Neural cell (in vitro differentiated cells): ENCODE measurements around the gene TMEM185B. TPM values are rescaled to one million over a fixed set of nuclear protein-coding genes. Genes with fewer than 3 reads are reported as not detected.

ENCODE experiments used
- H2AFZ ChIP-seq: fragments of 200-600, 300-800 bp; sonication (generic), shearing (Covaris generic); 2 replicates; pipeline ENCODE4 v1.6.0; 2014; ENCODE audit warnings: low read depth, mild to moderate bottlenecking, antibody characterized with exemption, low read length, moderate library complexity
- H3F3A ChIP-seq: fragments of 200-600 bp; shearing (Covaris generic); 2 replicates; pipeline ENCODE4 v1.6.1; 2016; ENCODE audit warnings: mild to moderate bottlenecking, moderate library complexity, mixed read lengths, antibody characterized with exemption, low read length; ENCODE audit not compliant: insufficient read depth, poor library complexity, severe bottlenecking
- H3K27ac ChIP-seq: fragments of 200-600, 300-800 bp; sonication (generic), shearing (Covaris generic); 2 replicates; pipeline ENCODE4 v1.5.1; 2014; ENCODE audit warnings: mild to moderate bottlenecking, low read length, moderate library complexity
- H3K27me3 ChIP-seq: fragments of 300-800, 200-600 bp; sonication (generic), shearing (Covaris generic); 2 replicates; pipeline ENCODE4 v1.6.0; 2014; ENCODE audit warnings: mild to moderate bottlenecking, low read depth, low read length, moderate library complexity; ENCODE audit not compliant: insufficient read depth
- H3K36me3 ChIP-seq: fragments of 300-800, 200-600 bp; sonication (generic), shearing (Covaris generic); 2 replicates; pipeline ENCODE4 v1.5.1; 2014; ENCODE audit warnings: mild to moderate bottlenecking, antibody characterized with exemption, low read length, moderate library complexity; ENCODE audit not compliant: insufficient read depth
- H3K4me2 ChIP-seq: fragments of 300-800, 200-600 bp; sonication (generic), shearing (Covaris generic); 2 replicates; pipeline ENCODE4 v1.6.0; 2014; ENCODE audit warnings: mild to moderate bottlenecking, low read length
- H3K4me3 ChIP-seq: fragments of 300-800, 200-600 bp; sonication (generic), shearing (Covaris generic); 2 replicates; pipeline ENCODE4 v1.5.1; 2014; ENCODE audit warnings: mild to moderate bottlenecking, low read length, moderate library complexity
- H3K79me2 ChIP-seq: fragments of 200-600 bp; shearing (Covaris generic); replicated peaks from 2 replicates; pipeline ENCODE4 v1.6.0; 2014; ENCODE audit warnings: mild to moderate bottlenecking, low read length, moderate library complexity; ENCODE audit not compliant: insufficient read depth
- H3K9ac ChIP-seq: fragments of 300-800, 200-600 bp; sonication (generic), shearing (Covaris generic); 2 replicates; pipeline ENCODE4 v1.6.1; 2016; ENCODE audit warnings: mild to moderate bottlenecking, low read length, mixed read lengths
- H3K9me2 ChIP-seq: fragments of 200-600 bp; shearing (Covaris generic); 2 replicates; pipeline ENCODE4 v1.6.1; 2016; ENCODE audit warnings: mild to moderate bottlenecking, low read length, mixed read lengths; ENCODE audit not compliant: insufficient read depth
- H3K9me3 ChIP-seq: fragments of 200-600, 300-800 bp; sonication (generic), shearing (Covaris generic); 2 replicates; pipeline ENCODE4 v1.6.1; 2016; ENCODE audit warnings: mild to moderate bottlenecking, mixed run types, low read length, moderate library complexity, mixed read lengths
- H4K20me1 ChIP-seq: fragments of 200-600 bp; shearing (Covaris generic); 2 replicates; pipeline ENCODE4 v1.6.1; 2016; ENCODE audit warnings: mild to moderate bottlenecking, mixed run types; ENCODE audit not compliant: insufficient read depth
- EP300 ChIP-seq: fragments of 450-650 bp; conservative IDR thresholded peaks from 2 replicates; pipeline ENCODE4 v1.6.1; 2014; ENCODE audit warnings: antibody characterized with exemption, mild to moderate bottlenecking, moderate library complexity; ENCODE audit not compliant: poor library complexity, severe bottlenecking
- EZH2 ChIP-seq: fragments of 200-600, 300-800 bp; shearing (Covaris generic), sonication (generic); IDR thresholded peaks from 2 replicates; pipeline ENCODE4 v1.6.1; 2014; ENCODE audit warnings: antibody characterized with exemption, low read length, borderline replicate concordance, mild to moderate bottlenecking; ENCODE audit not compliant: insufficient read depth, poor library complexity, severe bottlenecking
- MXI1 ChIP-seq: fragments of 450-650 bp; conservative IDR thresholded peaks from 2 replicates; pipeline ENCODE4 v1.6.1; 2014; ENCODE audit warnings: antibody characterized with exemption, mild to moderate bottlenecking; ENCODE audit not compliant: poor library complexity, severe bottlenecking
- POLR2AphosphoS5 ChIP-seq: IDR thresholded peaks from 2 replicates; pipeline ENCODE4 v1.6.1; 2012
- RAD21 ChIP-seq: fragments of 450-650 bp; conservative IDR thresholded peaks from 2 replicates; pipeline ENCODE4 v1.6.1; 2014; ENCODE audit warnings: antibody characterized with exemption, mild to moderate bottlenecking, moderate library complexity
- SMC3 ChIP-seq: fragments of 450-650 bp; conservative IDR thresholded peaks from 2 replicates; pipeline ENCODE4 v1.6.1; 2014; ENCODE audit warnings: antibody characterized with exemption, mild to moderate bottlenecking, moderate library complexity; ENCODE audit not compliant: poor library complexity
- TAF1 ChIP-seq: IDR thresholded peaks from 2 replicates; pipeline ENCODE4 v1.6.1; 2012; ENCODE audit warnings: low read depth
- polyA plus RNA-seq: library from polyadenylated mRNA; depleted of rRNA; stranded (reverse); fragments of >200 nt; gene quantifications from 2 replicates; pipeline ENCODE4 v1.2.3, GENCODE V29; 2014
- TF ChIP-seq, protein P1 (sequence below): fragments of 450-650 bp; IDR thresholded peaks from 2 replicates; pipeline ENCODE4 v1.5.1; 2014; ENCODE audit warnings: antibody characterized with exemption, mild to moderate bottlenecking, moderate library complexity; ENCODE audit not compliant: poor library complexity, severe bottlenecking
- TF ChIP-seq, protein P2 (sequence below): IDR thresholded peaks from 2 replicates; pipeline ENCODE4 v1.6.1; 2012; ENCODE audit warnings: borderline replicate concordance

The TMEM185B gene
- polyA plus RNA-seq, 1 donor from 2014 or later = 4.4 TPM

DNA sequence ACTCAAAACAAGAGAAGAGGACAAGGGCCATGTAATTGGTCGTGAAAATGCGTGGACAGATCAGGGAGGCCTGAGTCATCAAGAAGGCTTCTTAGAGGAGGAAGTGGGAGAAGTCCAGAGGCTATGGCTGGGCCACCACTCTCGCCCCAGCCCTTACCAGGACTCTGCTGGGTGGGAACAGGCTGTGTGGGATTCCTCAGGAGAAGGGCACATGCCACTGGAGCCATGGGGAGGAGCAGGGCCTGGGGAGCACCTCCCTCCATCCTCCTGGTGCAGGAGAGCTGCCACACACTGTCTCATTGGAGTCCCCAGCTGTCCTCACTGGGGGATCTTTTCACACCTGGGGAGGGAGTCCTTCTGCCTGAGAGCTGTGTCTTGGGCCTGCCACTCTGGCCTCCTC lies 20.0 kb upstream of the TMEM185B start:
- Histone ChIP-seq H3K36me3 (no peaks in the 10 kb centered on the region), H3K27me3 (no peaks in the 10 kb centered on the region), H3F3A (no peaks in the 10 kb centered on the region), H2AFZ (no peak overlapping the region), H3K4me2 (no peak overlapping the region), H3K9ac (no peak overlapping the region), H3K9me2 (no peaks in the 10 kb centered on the region), H3K4me3 (no peak overlapping the region), H3K9me3 (no peaks in the 10 kb centered on the region), H3K27ac (no peak overlapping the region), H4K20me1 (no peaks in the 10 kb centered on the region), H3K79me2 (no peaks in the 10 kb centered on the region)
- TF ChIP-seq, protein P1, sequence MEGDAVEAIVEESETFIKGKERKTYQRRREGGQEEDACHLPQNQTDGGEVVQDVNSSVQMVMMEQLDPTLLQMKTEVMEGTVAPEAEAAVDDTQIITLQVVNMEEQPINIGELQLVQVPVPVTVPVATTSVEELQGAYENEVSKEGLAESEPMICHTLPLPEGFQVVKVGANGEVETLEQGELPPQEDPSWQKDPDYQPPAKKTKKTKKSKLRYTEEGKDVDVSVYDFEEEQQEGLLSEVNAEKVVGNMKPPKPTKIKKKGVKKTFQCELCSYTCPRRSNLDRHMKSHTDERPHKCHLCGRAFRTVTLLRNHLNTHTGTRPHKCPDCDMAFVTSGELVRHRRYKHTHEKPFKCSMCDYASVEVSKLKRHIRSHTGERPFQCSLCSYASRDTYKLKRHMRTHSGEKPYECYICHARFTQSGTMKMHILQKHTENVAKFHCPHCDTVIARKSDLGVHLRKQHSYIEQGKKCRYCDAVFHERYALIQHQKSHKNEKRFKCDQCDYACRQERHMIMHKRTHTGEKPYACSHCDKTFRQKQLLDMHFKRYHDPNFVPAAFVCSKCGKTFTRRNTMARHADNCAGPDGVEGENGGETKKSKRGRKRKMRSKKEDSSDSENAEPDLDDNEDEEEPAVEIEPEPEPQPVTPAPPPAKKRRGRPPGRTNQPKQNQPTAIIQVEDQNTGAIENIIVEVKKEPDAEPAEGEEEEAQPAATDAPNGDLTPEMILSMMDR = no peak
- TF ChIP-seq SMC3 = no peak
- no peak for TF ChIP-seq EP300
- no peak for TF ChIP-seq EZH2
- TF ChIP-seq MXI1 = no peak
- TF ChIP-seq RAD21 = no peak
- TF ChIP-seq TAF1 = no peak
- TF ChIP-seq POLR2AphosphoS5 = no peak
- TF ChIP-seq, protein P2, sequence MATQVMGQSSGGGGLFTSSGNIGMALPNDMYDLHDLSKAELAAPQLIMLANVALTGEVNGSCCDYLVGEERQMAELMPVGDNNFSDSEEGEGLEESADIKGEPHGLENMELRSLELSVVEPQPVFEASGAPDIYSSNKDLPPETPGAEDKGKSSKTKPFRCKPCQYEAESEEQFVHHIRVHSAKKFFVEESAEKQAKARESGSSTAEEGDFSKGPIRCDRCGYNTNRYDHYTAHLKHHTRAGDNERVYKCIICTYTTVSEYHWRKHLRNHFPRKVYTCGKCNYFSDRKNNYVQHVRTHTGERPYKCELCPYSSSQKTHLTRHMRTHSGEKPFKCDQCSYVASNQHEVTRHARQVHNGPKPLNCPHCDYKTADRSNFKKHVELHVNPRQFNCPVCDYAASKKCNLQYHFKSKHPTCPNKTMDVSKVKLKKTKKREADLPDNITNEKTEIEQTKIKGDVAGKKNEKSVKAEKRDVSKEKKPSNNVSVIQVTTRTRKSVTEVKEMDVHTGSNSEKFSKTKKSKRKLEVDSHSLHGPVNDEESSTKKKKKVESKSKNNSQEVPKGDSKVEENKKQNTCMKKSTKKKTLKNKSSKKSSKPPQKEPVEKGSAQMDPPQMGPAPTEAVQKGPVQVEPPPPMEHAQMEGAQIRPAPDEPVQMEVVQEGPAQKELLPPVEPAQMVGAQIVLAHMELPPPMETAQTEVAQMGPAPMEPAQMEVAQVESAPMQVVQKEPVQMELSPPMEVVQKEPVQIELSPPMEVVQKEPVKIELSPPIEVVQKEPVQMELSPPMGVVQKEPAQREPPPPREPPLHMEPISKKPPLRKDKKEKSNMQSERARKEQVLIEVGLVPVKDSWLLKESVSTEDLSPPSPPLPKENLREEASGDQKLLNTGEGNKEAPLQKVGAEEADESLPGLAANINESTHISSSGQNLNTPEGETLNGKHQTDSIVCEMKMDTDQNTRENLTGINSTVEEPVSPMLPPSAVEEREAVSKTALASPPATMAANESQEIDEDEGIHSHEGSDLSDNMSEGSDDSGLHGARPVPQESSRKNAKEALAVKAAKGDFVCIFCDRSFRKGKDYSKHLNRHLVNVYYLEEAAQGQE = no peak

DNA sequence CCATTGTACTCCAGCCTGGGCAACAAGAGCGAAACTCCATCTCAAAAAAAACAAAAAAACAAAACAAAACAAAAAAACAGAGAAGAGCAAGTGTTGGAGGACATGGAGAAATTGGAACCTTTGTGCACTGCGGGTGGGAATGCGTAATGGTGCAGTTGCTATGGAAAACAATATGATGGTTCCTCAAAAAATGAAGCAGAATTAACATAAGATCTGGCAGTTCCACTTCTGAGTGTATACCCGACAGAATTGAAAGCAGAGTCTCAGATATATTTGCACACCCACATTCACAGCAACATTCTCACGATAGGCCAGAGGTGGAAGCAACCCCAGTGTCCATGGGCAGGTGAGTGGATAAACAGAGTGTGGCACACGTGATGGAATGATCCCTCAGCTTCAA lies 18.5 kb upstream of the TMEM185B start:
- H3K79me2 ChIP-seq = no peaks in the 10 kb centered on the region
- H3K27ac ChIP-seq = no peak overlapping the region
- H3K9ac ChIP-seq = no peak overlapping the region
- H3F3A ChIP-seq = no peaks in the 10 kb centered on the region
- H3K9me3 ChIP-seq = no peaks in the 10 kb centered on the region
- no peaks in the 10 kb centered on the region for H3K36me3 ChIP-seq
- no peaks in the 10 kb centered on the region for H3K9me2 ChIP-seq
- H4K20me1 ChIP-seq = no peaks in the 10 kb centered on the region
- no peak overlapping the region for H3K4me3 ChIP-seq
- no peaks in the 10 kb centered on the region for H3K27me3 ChIP-seq
- TF ChIP-seq POLR2AphosphoS5 (no peak), EZH2 (no peak), TAF1 (no peak), SMC3 (no peak), EP300 (no peak), RAD21 (no peak), MXI1 (no peak)
- TF ChIP-seq, protein P1 = no peak
- TF ChIP-seq, protein P2 = no peak
- H2AFZ ChIP-seq = no peak overlapping the region
- no peak overlapping the region for H3K4me2 ChIP-seq
